HepG2 (cell line): Measurements from ENCODE around the gene SPOP. TPM values are rescaled to one million over a fixed set of nuclear protein-coding genes. Genes with fewer than 3 reads are reported as not detected.

Experiments used
- BRD4 ChIP-seq: sonication (generic); formaldehyde crosslinking; IDR thresholded peaks from 2 replicates; pipeline ENCODE4 v1.4.0; 2020; ENCODE audit warnings: missing genetic modification reagents
- CBX5 ChIP-seq: sonication (generic); formaldehyde crosslinking; IDR thresholded peaks from 2 replicates; pipeline ENCODE4 v1.4.0; 2020; ENCODE audit warnings: missing genetic modification reagents, borderline replicate concordance
- IKZF1 ChIP-seq: fragments of 450-650 bp; IDR thresholded peaks from 2 replicates; pipeline ENCODE4 v1.7.1; 2016
- MED8 ChIP-seq: sonication (generic); formaldehyde crosslinking; IDR thresholded peaks from 2 replicates; pipeline ENCODE4 v1.8.1; 2023; ENCODE audit warnings: mild to moderate bottlenecking, missing genetic modification reagents; ENCODE audit not compliant: insufficient replicate concordance
- NR2F6 ChIP-seq, 2 experiments: IDR thresholded peaks; 2 replicates each; pipeline ENCODE4 v1.6.1; 2016; ENCODE audit warnings: antibody characterized with exemption in 1 of 2, mild to moderate bottlenecking in 1 of 2
- RERE ChIP-seq: IDR thresholded peaks from 2 replicates; pipeline ENCODE4 v1.6.1; 2016; ENCODE audit warnings: low read depth, missing genetic modification reagents, missing compliant biosample characterization
- SIX1 ChIP-seq: sonication (generic); formaldehyde crosslinking; IDR thresholded peaks from 2 replicates; pipeline ENCODE4 v1.4.0; 2020; ENCODE audit warnings: missing genetic modification reagents, borderline replicate concordance
- polyA plus RNA-seq, 8 experiments: library from polyadenylated mRNA; depleted of rRNA in 3 of 8; stranded (reverse) in 7 of 8; unstranded in 1 of 8; fragments of >200 nt; fragmentation: Illumina TruSeq in 4 of 8; extraction: Trizol in 4 of 8; gene quantifications; 2 replicates each; pipeline versions ENCODE4 v1.2.1 to v1.2.3, GENCODE V29; 2011 to 2016; ENCODE audit warnings: low read depth in 4 of 8, missing spikeins in 1 of 8, mixed read lengths in 1 of 8; ENCODE audit not compliant: insufficient read depth in 1 of 8
- total RNA-seq, 5 experiments: library from RNA; depleted of rRNA; stranded (reverse); fragments of >200 nt; fragmentation: Illumina TruSeq; extraction: Trizol; gene quantifications; 2 replicates each; pipeline ENCODE4 v1.2.3, GENCODE V29; 2016; ENCODE audit warnings: low read depth in 1 of 5

Gene SPOP
- total and polyA plus RNA-seq, 2 of the 13 experiments (the other 11 are each of a cell fraction or from before 2014, with no cell fraction given) = 52.8 to 60.8 TPM

- TF ChIP-seq RERE (CRISPR knock-in tag) = no peak
- TF ChIP-seq CBX5 (CRISPR knock-in tag) = 0 out of 2 replicates have a peak, but pooled peaks have one; percentile 49
- TF ChIP-seq MED8 (CRISPR knock-in tag) = no peak
- no peak for TF ChIP-seq IKZF1
- TF ChIP-seq BRD4 (CRISPR knock-in tag) = no peak
- TF ChIP-seq SIX1 = no peak
- TF ChIP-seq NR2F6 (IDR thresholded peaks at IDR 0.05) = no peak
- TF ChIP-seq NR2F6 (CRISPR knock-in tag; IDR thresholded peaks at IDR 0.05) = no peak
Observed at GRCh38 chr17:49557312-49558024, 120.4 kb downstream of the SPOP start (continued).
